GM23338 (cell line): Measurements from ENCODE around the gene SCG5. TPM values are rescaled to one million over a fixed set of nuclear protein-coding genes. Genes with fewer than 3 reads are reported as not detected.

Experiments used
- ATAC-seq: fragments of 200-7000 bp; cut with Tn5 transposase; 3 replicates; pipeline ENCODE4 v1.9.1; 2020
- DNase-seq: peaks from one replicate; pipeline ENCODE4 v3.0.0-alpha.2; 2015; ENCODE audit warnings: low spot score
- H2AFZ ChIP-seq: fragments of 200-600 bp; sonication (generic); 2 replicates; pipeline ENCODE4 v1.8.0; 2016; ENCODE audit warnings: antibody characterized with exemption, mild to moderate bottlenecking, moderate library complexity
- H3F3A ChIP-seq: fragments of 200-600 bp; sonication (generic); replicated peaks from 2 replicates; pipeline ENCODE4 v1.8.0; 2017; ENCODE audit warnings: antibody characterized with exemption, mixed run types, low read depth
- H3K27ac ChIP-seq: fragments of 200-600 bp; sonication (generic); 2 replicates; pipeline ENCODE4 v1.6.1; 2016; ENCODE audit warnings: low read depth
- H3K27me3 ChIP-seq: fragments of 200-600 bp; sonication (generic); 2 replicates; pipeline ENCODE4 v1.8.0; 2016; ENCODE audit warnings: mild to moderate bottlenecking, mixed run types, moderate library complexity; ENCODE audit not compliant: insufficient read depth
- H3K36me3 ChIP-seq: fragments of 200-600 bp; sonication (generic); 2 replicates; pipeline ENCODE4 v1.8.0; 2016; ENCODE audit warnings: mild to moderate bottlenecking; ENCODE audit not compliant: insufficient read depth
- H3K4me1 ChIP-seq: fragments of 200-600 bp; sonication (generic); 2 replicates; pipeline ENCODE4 v1.8.0; 2016; ENCODE audit warnings: mild to moderate bottlenecking, moderate library complexity; ENCODE audit not compliant: insufficient read depth
- H3K4me2 ChIP-seq: fragments of 200-600 bp; sonication (generic); 2 replicates; pipeline ENCODE4 v1.7.1; 2017; ENCODE audit warnings: mixed run types
- H3K4me3 ChIP-seq: fragments of 200-600 bp; sonication (generic); 2 replicates; pipeline ENCODE4 v1.6.1; 2016; ENCODE audit warnings: mixed run types
- H3K79me2 ChIP-seq: fragments of 200-600 bp; sonication (generic); replicated peaks from 2 replicates; pipeline ENCODE4 v1.8.0; 2017; ENCODE audit warnings: mild to moderate bottlenecking; ENCODE audit not compliant: insufficient read depth
- H3K9me2 ChIP-seq: fragments of 200-600 bp; sonication (generic); 2 replicates; pipeline ENCODE4 v1.8.0; 2017; ENCODE audit not compliant: insufficient read depth
- H4K20me1 ChIP-seq: fragments of 200-600 bp; sonication (generic); replicated peaks from 2 replicates; pipeline ENCODE4 v1.8.0; 2017; ENCODE audit warnings: mild to moderate bottlenecking; ENCODE audit not compliant: insufficient read depth
- H3K27ac Mint-ChIP-seq: 2 replicates; pipeline ENCODE4 v1.8.0; 2020; ENCODE audit warnings: inconsistent platforms, mild to moderate bottlenecking, moderate library complexity, mixed read lengths
- H3K27me3 Mint-ChIP-seq: 3 replicates; pipeline ENCODE4 v1.8.0; 2022; ENCODE audit warnings: low read depth, mild to moderate bottlenecking, moderate library complexity, mixed read lengths, inconsistent platforms; ENCODE audit not compliant: insufficient read depth, poor library complexity
- H3K36me3 Mint-ChIP-seq: 3 replicates; pipeline ENCODE4 v1.8.0; 2021; ENCODE audit warnings: low read depth, mild to moderate bottlenecking, inconsistent platforms, moderate library complexity, mixed read lengths
- H3K4me1 Mint-ChIP-seq: 3 replicates; pipeline ENCODE4 v1.8.0; 2020; ENCODE audit warnings: mild to moderate bottlenecking, inconsistent platforms, mixed read lengths
- H3K4me3 Mint-ChIP-seq: 3 replicates; pipeline ENCODE4 v1.8.0; 2021; ENCODE audit warnings: moderate library complexity, mild to moderate bottlenecking, inconsistent platforms, mixed read lengths
- H3K9me3 Mint-ChIP-seq: 3 replicates; pipeline ENCODE4 v1.8.0; 2020; ENCODE audit warnings: moderate library complexity, mild to moderate bottlenecking, inconsistent platforms, mixed read lengths
- ZNF114 ChIP-seq: fragments of 250-450 bp; sonication (Bioruptor Pico); IDR thresholded peaks from 2 replicates; pipeline ENCODE4 v1.5.0; 2020; ENCODE audit warnings: mild to moderate bottlenecking, moderate library complexity
- polyA plus RNA-seq: library from polyadenylated mRNA; unstranded; fragments of >200 nt; fragmentation: Nextera tagmentation; extraction: Ambion mirVana; gene quantifications from 2 replicates; pipeline ENCODE4 v1.2.1, GENCODE V29; 2016
- total RNA-seq: library from RNA; depleted of rRNA; stranded (reverse); fragments of >200 nt; shearing (Covaris generic); gene quantifications from 2 replicates; pipeline ENCODE4 v1.2.3, GENCODE V29; 2014
- TF ChIP-seq, protein P1 (sequence below): fragments of 250-450 bp; sonication (Bioruptor Pico); IDR thresholded peaks from 2 replicates; pipeline ENCODE4 v1.5.0; 2020; ENCODE audit warnings: mild to moderate bottlenecking, moderate library complexity
- TF ChIP-seq, protein P2 (sequence below): IDR thresholded peaks from 2 replicates; pipeline ENCODE4 v1.6.1; 2016; ENCODE audit warnings: antibody characterized with exemption

SCG5 gene
- total and polyA plus RNA-seq, 2 experiments from 2014 or later = 48.1 to 73.3 TPM

DNA sequence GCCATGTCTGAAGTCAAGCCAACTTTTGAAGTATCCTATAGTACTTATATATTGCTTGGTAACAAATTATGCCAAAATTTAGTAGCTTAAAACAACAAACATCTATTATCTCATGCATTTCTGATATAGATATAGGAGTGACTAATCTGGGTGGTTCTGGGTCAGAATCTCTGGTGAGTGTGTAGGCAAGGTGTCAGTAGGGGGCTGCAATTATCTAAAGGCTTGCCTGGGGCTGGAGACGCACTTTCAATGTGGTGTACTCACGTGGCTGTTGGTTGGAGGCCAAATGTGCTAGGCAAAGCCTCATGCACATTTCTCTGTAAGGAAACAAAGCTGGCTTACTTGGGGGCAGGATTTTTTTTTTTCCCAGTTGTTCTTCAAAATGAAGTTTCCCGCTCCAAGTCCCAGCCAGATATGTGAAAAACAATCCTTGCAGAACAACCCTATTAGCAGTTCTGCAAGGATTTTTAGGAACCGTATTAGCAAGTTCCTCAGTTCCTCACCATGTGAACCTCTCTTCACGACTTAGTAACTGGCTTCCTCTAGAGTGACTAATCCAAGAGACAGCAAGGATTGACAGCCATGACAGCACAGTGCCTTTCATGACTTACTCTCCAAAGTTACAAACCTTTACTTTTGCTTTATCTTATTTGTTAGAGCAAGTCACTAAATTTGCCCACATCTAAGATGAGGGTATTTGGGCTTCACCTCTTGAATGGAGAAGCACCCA, 102.1 kb downstream of the SCG5 start:
- Histone ChIP-seq H2AFZ (no peak overlapping the region), H3K27me3 (no peaks in the 10 kb centered on the region), H3F3A (no peaks in the 10 kb centered on the region), H4K20me1 (no peaks in the 10 kb centered on the region), H3K27ac (no peak overlapping the region), H3K4me1 (peaks cover 3% of the 10 kb centered on the region; the same call in 1 of the 2 replicates), H3K4me2 (no peak overlapping the region), H3K9me2 (no peaks in the 10 kb centered on the region), H3K79me2 (no peaks in the 10 kb centered on the region), H3K4me3 (no peak overlapping the region), H3K36me3 (no peaks in the 10 kb centered on the region)
- DNase-seq = no peak
- Mint-ChIP-seq H3K4me1 (peaks cover 15% of the 10 kb centered on the region; the same call in 2 of the 3 replicates), H3K36me3 (peaks cover 3% of the 10 kb centered on the region; the same call in 1 of the 3 replicates), H3K27ac (no peak overlapping the region), H3K9me3 (peaks cover 4% of the 10 kb centered on the region; the same call in 2 of the 3 replicates), H3K4me3 (no peak overlapping the region), H3K27me3 (no peaks in the 10 kb centered on the region)
- no peak for TF ChIP-seq ZNF114
- TF ChIP-seq, protein P1, sequence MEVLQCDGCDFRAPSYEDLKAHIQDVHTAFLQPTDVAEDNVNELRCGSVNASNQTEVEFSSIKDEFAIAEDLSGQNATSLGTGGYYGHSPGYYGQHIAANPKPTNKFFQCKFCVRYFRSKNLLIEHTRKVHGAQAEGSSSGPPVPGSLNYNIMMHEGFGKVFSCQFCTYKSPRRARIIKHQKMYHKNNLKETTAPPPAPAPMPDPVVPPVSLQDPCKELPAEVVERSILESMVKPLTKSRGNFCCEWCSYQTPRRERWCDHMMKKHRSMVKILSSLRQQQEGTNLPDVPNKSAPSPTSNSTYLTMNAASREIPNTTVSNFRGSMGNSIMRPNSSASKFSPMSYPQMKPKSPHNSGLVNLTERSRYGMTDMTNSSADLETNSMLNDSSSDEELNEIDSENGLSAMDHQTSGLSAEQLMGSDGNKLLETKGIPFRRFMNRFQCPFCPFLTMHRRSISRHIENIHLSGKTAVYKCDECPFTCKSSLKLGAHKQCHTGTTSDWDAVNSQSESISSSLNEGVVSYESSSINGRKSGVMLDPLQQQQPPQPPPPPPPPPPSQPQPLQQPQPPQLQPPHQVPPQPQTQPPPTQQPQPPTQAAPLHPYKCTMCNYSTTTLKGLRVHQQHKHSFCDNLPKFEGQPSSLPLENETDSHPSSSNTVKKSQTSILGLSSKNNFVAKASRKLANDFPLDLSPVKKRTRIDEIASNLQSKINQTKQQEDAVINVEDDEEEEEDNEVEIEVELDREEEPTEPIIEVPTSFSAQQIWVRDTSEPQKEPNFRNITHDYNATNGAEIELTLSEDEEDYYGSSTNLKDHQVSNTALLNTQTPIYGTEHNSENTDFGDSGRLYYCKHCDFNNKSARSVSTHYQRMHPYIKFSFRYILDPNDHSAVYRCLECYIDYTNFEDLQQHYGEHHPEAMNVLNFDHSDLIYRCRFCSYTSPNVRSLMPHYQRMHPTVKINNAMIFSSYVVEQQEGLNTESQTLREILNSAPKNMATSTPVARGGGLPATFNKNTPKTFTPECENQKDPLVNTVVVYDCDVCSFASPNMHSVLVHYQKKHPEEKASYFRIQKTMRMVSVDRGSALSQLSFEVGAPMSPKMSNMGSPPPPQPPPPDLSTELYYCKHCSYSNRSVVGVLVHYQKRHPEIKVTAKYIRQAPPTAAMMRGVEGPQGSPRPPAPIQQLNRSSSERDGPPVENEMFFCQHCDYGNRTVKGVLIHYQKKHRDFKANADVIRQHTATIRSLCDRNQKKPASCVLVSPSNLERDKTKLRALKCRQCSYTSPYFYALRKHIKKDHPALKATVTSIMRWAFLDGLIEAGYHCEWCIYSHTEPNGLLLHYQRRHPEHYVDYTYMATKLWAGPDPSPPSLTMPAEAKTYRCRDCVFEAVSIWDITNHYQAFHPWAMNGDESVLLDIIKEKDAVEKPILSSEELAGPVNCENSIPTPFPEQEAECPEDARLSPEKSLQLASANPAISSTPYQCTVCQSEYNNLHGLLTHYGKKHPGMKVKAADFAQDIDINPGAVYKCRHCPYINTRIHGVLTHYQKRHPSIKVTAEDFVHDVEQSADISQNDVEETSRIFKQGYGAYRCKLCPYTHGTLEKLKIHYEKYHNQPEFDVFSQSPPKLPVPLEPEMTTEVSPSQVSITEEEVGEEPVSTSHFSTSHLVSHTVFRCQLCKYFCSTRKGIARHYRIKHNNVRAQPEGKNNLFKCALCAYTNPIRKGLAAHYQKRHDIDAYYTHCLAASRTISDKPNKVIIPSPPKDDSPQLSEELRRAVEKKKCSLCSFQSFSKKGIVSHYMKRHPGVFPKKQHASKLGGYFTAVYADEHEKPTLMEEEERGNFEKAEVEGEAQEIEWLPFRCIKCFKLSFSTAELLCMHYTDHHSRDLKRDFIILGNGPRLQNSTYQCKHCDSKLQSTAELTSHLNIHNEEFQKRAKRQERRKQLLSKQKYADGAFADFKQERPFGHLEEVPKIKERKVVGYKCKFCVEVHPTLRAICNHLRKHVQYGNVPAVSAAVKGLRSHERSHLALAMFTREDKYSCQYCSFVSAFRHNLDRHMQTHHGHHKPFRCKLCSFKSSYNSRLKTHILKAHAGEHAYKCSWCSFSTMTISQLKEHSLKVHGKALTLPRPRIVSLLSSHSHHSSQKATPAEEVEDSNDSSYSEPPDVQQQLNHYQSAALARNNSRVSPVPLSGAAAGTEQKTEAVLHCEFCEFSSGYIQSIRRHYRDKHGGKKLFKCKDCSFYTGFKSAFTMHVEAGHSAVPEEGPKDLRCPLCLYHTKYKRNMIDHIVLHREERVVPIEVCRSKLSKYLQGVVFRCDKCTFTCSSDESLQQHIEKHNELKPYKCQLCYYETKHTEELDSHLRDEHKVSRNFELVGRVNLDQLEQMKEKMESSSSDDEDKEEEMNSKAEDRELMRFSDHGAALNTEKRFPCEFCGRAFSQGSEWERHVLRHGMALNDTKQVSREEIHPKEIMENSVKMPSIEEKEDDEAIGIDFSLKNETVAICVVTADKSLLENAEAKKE = no peak
- TF ChIP-seq, protein P2, sequence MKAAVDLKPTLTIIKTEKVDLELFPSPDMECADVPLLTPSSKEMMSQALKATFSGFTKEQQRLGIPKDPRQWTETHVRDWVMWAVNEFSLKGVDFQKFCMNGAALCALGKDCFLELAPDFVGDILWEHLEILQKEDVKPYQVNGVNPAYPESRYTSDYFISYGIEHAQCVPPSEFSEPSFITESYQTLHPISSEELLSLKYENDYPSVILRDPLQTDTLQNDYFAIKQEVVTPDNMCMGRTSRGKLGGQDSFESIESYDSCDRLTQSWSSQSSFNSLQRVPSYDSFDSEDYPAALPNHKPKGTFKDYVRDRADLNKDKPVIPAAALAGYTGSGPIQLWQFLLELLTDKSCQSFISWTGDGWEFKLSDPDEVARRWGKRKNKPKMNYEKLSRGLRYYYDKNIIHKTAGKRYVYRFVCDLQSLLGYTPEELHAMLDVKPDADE = no peak
- ATAC-seq = no peak
